ENCODE results near the gene CD180. TPM values are rescaled to one million over a fixed set of nuclear protein-coding genes. Genes with fewer than 3 reads are reported as not detected.
A peak's percentile ranks its signal among the peaks of the same experiment; 100 is the strongest.

The CD180 gene
- polyA plus RNA-seq (2014; cell fraction: cytosol; rRNA removed), result not detected in 2 replicates
- not detected in 2 replicates for polyA plus RNA-seq (2014; cell fraction: nucleus; rRNA removed)

DNA sequence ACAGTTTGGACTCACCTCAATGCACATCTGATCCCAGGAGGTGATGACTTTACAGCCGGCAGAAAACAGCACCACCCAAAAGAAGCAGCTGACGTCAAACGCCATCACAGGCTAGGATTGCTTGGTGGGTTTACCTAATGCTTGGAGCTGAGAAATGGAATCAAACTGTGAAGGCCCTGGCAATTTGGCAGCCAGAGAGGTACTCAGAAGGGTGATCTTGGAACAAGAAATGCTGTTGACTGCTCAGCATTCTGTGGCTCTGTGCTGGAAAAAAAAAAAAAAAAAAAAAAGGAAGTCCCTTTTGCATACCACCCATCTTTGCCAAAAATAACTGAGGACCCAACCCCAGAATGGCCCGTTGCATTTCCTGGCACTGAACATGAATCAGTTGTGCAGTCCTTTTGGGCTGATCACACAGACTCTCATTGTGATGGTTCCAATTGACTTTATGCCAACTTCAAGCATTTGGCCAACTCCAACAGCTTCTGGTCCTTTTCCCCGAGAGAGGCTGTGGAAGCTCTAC is at the start of gene CD180:
Gene CD180 (minus strand): TSS at position 263 of the 523 bp plus-strand sequence. CDS start 158 bp downstream, at position 105.
- DNase-seq (ENCODE audit: low spot score), result no peak

DNA sequence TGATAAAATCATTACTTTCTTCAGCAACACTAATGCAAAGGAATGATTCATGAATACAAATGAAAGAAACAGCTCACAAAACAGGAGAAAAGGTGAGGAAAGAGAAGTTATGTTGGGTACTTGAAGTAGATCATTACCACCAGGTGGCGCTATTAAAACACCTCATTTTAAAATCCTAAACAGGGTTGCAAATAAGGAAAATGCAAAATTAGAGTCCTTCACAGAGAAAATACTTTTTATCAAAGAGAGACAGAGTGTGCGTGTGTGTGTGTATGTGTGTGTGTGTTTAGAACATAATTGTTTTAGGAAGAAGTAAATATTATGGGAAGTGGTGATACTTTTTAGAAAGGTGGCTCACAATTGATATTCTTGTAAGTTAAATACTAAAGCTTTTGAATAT is 49.5 kb upstream of the CD180 start:
- DNase-seq (ENCODE audit: low spot score), result peak; percentile 78

DNA sequence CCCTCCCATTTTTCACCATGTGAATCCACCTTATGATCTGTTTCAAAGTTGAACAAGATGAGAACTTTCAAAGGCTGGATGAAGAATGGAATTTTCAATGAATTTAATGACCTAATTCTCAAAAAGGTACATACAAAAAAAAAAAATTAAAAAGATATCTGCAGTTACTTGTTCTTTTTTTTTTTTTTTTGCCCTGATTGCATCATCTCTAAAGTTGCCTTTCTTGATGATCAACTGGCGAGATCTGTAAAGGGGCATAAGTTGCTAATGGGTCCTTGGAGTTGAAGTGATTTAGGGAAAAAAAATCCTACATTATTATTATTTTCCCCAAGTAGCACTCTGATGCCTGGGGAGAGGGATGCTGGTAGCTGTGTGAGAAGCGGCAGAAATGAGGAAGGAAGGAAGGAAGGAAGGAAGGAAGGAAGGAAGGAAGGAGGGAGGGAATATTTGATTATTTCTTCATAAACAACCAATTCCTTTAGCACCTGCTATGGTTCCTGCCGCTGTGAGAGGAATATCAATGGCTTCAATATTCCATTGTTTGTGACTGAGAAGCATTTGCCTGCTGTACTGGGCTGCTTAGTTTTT is 48.8 kb upstream of the CD180 start:
- DNase-seq (ENCODE audit: low spot score), result no peak

DNA sequence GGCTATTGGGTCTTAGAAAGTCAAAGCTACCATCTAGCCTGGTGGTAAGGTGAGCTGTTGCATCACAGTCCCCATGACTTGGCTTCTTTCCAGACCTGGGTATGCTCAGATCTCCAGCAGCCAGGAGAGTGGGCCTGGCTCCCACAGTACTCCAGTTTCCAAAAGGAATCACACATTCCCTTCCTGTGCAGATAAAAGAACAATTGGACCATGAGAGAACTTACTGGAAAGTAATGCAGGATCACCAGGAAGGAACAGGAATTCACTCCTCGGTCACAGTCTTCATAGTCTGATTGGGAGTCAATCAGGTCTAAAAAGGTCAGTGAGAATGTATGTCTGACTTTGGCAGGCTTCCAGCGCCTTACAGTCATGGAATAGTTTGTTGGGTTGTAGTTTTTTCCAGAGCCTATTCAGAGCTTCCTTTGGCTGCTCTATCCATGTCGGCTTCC is 47.8 kb upstream of the CD180 start:
- no peak for DNase-seq (ENCODE audit: low spot score)

DNA sequence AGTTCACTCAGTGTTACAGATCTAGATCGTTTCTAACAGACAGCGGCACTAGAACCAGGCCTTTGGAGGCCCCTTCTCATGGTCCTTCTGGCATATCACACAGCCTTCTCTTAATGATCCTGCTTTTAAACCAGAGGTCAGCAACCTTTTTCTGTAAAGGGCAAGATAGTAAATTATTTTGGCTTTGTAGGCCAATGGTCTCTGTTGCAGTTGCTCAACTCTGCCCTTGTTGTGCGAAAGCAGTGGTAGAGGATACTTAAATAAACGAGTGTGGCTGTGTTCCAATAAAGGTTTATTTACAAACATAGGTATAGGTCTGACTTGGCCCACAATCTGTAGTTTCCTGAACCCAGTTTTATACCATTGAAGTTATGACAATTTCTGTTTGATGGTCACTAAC is 47.3 kb upstream of the CD180 start:
- no peak for DNase-seq (ENCODE audit: low spot score)

DNA sequence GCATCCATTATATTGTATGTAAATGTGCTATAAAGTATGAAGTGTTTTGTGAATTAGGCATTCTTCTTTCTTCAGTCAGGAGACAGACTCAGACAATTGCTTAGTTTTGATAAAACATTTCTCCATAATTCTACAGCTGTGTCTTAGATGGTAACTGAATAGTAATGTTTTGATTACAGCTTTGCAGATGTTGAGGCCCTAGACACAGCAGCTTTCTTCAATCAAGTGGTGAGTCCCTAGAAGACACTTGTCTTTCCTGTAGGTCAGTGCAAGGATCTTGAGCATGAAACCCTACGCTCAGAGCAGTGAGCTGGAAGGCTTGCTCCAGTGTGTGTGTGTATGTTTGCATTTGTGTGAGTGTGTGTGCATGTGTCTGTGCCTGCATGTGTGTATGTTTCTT is 46.8 kb upstream of the CD180 start:
- no peak for DNase-seq (ENCODE audit: low spot score)

DNA sequence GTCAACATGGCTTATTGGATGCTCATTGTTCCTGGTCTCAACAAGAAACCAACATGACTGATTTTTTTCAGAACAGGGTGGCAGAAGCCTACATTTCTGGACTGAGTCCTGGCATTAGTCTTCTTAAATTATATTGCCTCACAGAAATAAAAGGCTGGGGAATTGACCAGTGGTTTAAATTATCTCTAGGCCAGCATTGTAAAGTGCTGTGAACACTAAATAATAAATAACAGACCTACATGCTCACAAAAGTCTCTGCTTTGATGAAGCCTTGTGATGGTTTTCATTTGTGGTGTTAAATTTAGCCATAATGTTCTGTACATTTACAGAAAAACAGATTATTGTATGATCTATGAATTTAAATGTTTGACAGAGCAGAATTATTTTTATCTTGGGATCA is 44.7 kb upstream of the CD180 start:
- no peak for DNase-seq (ENCODE audit: low spot score)

DNA sequence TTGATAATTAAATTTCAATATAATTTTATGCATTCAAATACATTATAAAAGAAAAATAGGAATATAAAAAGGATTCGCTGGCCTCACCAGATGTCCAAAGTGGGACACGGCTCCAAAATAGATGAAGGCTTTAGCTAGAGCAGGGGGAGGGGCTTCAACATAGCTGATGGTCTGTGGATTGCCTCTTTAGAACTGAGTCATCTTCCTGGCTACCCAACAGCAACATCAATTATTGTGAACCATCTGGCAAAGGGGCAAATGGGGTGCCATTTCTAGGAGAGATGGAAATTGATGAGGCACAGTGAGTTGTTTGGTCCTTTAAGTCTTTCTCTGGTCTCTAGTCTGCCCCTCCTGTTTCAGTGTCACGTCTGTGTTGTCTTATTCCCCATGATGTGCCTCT is 44.2 kb upstream of the CD180 start:
- no peak for DNase-seq (ENCODE audit: low spot score)

DNA sequence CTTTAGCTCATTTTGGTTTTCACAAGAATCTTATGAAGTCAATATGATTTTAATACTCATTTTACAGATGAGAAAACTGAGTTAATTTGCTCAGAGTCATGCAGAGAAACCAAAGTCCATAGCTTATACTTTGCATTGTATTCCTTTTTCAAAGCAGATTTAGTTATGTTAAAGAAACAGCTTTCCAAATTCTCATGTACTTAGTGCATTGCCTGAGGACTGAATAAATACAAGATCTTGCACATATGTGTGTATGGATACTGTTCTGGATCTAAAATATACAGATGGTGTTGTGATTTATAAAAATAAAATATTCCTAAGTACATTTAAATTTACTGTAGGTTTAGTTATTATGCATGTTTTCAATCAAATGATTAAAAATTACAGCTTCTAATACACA is 43.5 kb upstream of the CD180 start:
- no peak for DNase-seq (ENCODE audit: low spot score)

DNA sequence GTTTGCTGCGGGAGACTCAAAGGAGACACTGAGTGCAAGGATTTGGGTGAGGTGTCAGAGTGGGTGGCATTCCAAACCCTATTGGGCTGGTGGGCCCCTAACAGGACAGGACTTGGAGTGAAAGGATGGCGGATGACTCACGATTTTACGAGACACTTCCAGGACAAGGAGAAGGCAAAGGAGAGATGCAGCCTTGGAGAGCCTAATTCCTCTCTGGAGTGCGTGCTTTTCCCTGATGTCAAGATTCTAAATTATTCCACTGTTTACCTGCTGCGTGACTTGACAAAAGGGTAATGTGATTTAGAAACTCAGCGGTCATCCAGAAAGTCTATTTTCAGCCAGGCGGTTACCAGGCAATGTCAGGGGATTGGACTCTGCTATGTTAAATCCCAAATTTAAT is 41.6 kb upstream of the CD180 start:
- DNase-seq (ENCODE audit: low spot score), result no peak

DNA sequence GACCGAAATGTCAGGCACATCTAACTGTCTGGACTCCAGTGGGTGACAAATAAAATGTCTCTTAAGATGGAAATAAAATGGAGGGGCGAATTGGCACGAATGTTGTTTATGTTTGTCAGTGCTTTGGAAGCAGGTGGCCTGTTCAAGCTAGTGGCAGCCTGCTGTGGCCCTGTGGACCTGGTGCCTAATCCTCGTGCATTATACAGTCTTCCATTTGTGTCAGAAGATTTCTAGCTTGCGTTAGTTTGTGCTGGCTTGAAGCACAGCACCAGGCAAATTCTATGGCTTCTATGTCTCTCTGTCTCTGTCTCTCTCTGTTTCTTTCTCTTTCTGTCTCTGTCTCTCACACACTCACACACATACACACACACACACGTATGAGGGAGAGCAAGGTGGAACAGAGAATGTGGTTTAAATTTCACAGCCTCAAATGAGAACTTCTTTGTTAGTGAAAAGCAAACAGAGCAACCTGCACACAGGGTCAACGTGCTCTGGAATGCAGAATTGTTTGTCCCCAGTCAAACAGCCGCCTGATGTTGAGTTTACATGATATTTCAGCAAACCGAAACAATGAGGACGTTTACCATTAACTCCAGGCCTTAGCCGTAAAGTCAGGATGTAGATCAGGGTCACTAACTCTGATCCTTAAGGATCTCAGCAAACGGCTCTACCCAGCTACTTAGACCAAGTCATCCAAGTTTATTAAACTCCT is 39.0 kb upstream of the CD180 start:
- DNase-seq (ENCODE audit: low spot score), result no peak

DNA sequence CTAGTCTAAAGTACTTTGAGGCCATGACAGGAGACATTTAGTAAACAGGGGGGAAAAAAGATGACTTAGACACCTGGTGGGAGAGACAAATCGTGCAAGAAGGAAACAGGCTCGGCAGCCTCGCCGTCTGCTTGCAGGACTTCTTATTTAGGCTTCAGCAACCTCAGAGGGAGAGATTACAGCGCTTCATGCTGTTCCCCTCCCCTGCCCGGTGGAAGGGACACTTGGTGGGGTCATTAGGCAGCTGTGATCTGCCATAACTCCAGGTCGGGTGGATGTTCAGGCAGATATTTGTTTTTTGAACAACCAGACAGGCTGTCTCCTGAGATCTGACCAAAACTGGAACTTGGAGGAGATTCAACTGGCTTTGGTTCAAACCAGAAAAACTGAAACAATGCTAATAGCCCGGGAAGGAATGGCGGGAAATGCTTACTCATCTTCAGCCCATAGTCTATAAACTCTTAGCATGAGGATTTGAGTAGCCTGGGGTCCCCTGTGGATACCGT is 38.1 kb upstream of the CD180 start:
- DNase-seq (ENCODE audit: low spot score), result no peak

DNA sequence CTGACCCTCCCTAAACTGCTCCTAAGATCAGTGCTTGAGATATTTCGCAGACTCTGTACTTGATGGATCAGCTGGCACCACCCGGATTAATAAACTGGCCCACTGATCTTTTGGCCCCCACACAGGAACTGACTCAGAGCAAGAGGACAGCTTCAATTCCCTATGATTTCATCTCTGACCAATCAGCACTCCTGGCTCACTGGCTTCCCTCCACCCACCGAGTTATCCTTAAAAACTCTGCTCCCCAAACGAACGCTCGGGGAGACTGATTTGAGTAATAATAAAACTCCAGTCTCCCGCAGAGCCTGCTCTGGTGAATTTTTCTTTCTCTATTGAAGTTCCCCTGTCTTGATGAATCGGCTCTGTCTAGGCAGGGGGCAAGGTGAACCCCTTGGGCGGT is 36.5 kb upstream of the CD180 start:
- DNase-seq (ENCODE audit: low spot score), result no peak

DNA sequence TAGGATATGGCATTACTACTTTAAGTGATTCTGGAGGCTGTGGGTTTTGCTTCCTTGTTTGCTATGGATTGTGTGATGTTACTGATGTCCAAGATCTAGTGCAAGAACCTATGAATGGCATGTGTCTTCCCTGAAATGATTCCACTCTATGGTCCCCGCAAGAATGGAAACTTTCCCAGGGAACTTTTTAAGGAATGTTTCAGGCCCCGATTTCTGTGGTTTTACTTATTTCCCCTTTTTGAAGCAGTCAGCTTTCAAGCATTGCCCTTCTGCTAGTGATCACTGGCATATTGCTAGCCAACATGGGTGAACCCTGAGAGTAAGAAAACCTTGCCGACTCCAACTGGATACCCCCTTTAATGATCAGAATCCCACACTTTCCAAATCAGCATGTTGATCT is 26.6 kb upstream of the CD180 start:
- DNase-seq (ENCODE audit: low spot score), result no peak

DNA sequence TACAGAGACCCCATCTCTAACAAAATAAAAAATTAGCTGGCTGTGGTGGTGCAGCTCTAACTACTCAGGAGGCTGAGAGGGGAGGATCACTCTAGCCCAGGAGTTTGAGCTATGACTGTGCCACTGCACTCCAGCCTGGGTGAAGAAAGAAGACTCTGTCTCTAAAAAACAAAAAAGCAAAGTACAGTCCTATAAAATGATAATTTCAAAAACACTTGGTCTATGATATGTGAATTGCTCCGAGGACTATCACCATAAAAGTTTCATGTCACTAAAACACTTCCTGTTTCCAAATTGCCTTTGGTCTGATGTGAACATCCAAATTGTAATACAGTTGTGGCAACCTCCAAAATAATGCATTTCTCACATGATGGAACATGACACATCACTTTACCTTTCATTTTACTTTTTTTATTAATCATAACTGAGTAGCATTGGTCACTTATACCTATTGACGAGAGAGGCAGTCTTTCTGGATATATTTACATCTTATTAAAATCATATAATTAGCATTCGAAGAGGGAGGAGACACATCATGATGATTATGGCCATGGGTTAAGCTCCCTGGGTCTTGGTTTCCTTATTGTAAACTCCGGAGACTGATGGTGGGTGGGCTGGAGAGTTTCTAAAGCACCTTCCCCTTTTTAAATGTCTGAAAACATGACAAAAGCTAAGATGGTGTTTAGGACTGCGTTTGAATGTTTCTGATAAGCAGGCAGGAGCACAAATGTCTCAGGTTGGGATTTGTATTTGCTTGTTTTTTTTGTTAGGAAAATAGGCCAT is 25.8 kb upstream of the CD180 start:
- DNase-seq (ENCODE audit: low spot score), result no peak

DNA sequence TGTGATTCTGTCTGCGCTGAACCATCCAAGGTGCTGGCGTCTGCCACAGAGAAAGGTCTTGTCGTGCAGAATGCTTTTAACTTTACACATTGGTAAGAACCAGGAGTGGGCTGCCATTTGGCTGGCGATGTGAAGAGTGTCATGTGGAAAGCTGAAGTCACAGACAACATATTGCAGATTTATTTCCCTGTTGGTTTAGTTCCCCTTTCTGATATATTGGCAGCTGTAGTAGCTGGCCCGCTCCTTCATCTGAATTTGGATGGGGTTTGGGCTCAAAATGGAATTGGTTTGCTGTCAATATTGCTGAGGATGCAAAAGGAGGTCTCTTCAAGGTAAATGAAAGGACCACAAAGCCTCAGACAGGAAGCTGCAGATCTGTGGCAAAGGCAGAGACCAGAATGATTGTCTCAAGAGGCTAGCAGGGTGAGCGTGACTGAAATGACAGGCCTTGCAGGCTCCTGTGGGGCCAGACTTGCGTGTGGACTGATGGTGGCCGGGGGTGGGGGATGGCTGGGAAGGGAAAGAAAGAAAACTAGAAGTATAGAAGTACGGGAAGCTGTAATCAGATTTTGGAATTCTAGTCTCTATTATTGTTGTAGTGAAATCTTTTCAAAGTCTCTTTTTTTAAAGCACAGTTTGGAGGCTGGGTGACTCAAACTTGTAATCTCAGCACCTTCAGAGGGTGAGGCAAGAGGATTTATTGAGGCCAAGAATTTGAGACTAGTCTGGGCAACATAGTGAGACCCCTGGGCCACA is 25.1 kb upstream of the CD180 start:
- peak; percentile 24 for DNase-seq (ENCODE audit: low spot score)

DNA sequence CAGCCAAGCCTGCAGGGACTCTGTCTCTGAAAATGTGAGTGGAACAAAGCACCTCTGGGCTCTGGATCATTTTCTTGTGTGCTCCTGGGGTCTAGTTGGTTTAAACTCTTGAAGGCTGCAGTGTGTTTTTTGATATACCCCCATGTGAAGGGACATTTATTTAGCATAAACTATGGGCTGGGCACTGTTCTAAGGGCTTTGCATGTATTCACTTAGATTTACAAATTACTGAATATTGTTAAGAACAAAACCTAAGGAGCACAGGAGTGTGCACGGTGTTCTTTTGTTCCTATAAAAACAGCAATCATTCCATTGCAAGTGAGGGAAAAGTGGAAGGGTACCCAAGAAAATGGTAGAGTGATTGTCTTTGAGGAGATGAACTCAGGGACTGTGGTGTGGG is 20.0 kb upstream of the CD180 start:
- no peak for DNase-seq (ENCODE audit: low spot score)

DNA sequence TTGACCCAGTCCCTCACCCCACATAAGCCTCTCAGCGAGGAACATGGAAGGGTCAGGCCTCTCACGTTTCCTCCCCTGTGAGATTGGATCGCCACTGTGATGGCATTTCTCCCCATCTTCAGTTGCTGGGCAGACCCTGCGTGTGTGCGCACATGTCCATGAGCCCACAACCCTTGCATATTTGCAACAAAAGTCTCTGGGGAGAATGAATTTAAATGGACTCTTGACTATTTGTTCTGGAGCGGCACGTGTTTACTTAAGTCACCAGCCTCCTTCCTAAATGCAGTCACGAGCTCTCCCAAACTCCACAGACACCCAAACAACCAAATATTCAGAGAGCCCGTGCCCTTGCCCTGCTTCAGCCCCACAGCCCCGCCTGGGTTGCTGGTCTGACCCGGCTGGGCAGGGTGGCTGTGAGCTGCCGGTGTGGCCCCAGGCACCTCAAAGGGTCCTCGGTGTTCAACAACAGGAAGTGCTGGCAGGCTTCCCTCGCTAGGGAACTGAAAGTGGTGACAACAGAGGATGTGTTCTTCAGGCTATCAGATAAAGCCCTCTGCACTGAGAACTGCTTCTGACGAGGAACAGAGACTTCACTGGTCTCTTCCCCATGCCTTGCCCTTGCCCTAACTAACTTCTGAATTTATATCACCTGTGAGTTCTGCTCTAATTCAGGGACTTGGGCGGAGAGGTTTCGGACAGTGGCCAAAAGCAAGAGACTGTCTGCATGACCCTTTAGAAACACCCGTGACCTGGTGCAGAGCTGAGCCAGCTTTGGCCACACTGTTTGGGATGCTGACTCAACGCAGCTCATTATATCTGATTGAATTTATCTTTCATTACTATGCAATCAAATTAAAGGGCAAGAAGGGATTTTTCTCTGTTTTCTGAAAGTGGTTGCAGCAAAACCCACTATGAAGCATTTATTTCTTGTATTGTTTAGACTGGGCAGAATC is 19.2 kb upstream of the CD180 start:
- DNase-seq (ENCODE audit: low spot score), result peak; percentile 51

DNA sequence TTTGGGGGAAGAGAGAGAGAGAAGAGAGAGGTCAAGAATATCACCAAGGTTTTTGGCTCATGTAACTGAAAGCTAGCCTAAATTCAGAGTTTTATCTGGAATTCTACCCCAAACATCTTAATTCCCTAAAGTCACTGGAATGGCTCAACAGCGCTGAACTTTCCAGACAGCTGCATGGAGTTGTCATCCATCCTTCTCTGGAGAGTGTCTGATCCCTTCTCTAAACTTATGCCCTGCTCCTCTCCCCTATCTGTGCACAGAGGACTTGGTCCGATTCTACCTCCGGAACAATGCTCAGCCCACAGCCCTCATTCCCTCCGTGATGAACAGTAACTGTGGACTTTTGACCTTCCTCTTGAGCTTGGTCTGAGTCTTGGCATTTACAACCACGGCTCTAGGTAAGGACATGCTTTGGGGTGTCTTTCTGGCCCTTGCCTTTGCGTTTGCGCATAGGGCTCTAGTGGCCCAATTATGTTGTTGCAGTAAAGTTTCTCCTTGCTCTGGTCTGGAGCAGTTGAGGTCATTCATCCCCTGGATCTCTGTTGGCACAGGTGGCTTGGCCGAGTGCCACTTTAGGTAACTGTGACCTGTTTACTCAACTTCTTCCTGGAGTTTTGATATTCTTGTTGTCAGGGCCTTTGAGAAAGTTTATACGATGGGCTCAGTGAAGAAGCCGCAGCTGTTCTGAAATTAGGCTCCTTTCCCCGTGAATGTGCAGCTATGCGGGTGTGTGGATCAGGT is 18.3 kb upstream of the CD180 start:
- DNase-seq (ENCODE audit: low spot score), result no peak

DNA sequence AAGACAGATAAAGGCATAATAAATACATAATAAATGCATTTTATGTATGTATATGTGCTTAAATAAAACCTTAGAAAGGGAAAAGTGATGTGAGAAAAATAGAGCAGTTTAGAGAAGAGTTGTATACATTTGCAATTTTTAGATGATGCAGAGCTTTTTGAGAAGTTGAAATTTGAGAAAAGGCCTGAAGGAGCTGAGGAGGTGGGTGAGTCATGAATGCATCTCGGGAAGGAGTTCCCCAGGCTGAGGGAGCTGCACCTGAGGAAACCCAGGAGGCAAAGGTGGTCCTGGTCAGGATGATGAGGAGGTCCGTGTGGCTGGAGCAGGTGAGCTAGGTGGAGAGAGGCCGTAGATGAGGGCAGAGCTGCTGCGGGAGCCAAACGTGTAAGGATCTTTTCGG is 17.4 kb upstream of the CD180 start:
- DNase-seq (ENCODE audit: low spot score), result no peak
